Kidney (tissue), 14 donors: ENCODE data around the gene LSM12. TPM values are rescaled to one million over a fixed set of nuclear protein-coding genes. Genes with fewer than 3 reads are reported as not detected.

Experiments
- DNase-seq, 5 donors: peaks; one replicate each; pipeline ENCODE4 v3.0.0-alpha.2; 2013 to 2020
- FAIRE-seq: peaks from 2 replicates; lab custom pipeline; 2012; peaks lifted over from hg19 to GRCh38; lab: Jason Lieb, UNC
- H3K27ac ChIP-seq, 2 donors: one replicate each; pipeline ENCODE4 v1.7.0; 2013; ENCODE audit warnings: low read depth in 2 of 2, low read length in 2 of 2, inconsistent platforms in 1 of 2
- H3K27me3 ChIP-seq: one replicate; pipeline ENCODE4 v1.7.1; 2013; ENCODE audit warnings: low read length, inconsistent platforms; ENCODE audit not compliant: control insufficient read depth, insufficient read depth
- H3K36me3 ChIP-seq, 3 donors: one replicate each; pipeline versions ENCODE4 v1.7.0 to v1.7.1; 2013; ENCODE audit warnings: low read length in 3 of 3, control low read depth in 1 of 3, inconsistent platforms in 1 of 3; ENCODE audit not compliant: insufficient read depth in 3 of 3, control insufficient read depth in 2 of 3
- H3K4me1 ChIP-seq, 3 donors: one replicate each; pipeline versions ENCODE4 v1.7.0 to v1.7.1; 2013; ENCODE audit warnings: low read length in 3 of 3, inconsistent platforms in 1 of 3, low read depth in 1 of 3; ENCODE audit not compliant: control insufficient read depth in 2 of 3, insufficient read depth in 2 of 3
- H3K4me3 ChIP-seq, 3 donors: one replicate each; pipeline versions ENCODE4 v1.7.0 to v1.8.1; 2013; ENCODE audit warnings: low read length in 3 of 3, control low read depth in 1 of 3, inconsistent platforms in 1 of 3
- H3K9ac ChIP-seq, 3 donors: one replicate each; pipeline versions ENCODE4 v1.7.0 to v1.7.1; 2013; ENCODE audit warnings: low read length in 3 of 3, control low read depth in 1 of 3, inconsistent platforms in 1 of 3
- H3K9me3 ChIP-seq, 3 donors: one replicate each; pipeline versions ENCODE4 v1.7.0 to v1.7.1; 2013; ENCODE audit warnings: low read length in 3 of 3, control low read depth in 1 of 3, inconsistent platforms in 1 of 3; ENCODE audit not compliant: control insufficient read depth in 2 of 3, insufficient read depth in 1 of 3
- CTCF ChIP-seq: IDR thresholded peaks from 3 replicates; pipeline ENCODE4 v1.5.1; 2012; ENCODE audit warnings: mild to moderate bottlenecking, moderate library complexity, borderline replicate concordance; ENCODE audit not compliant: insufficient read depth; ENCODE audit errors: extremely low read depth
- intact Hi-C: fragments of 100-400 bp; cut with DNase I; formaldehyde crosslinking; loops from one replicate; pipeline ENCODE4 v1.11.1; 2022
- polyA plus RNA-seq: library from polyadenylated mRNA; stranded (reverse); fragments of 350-450 nt; fragmentation: Illumina TruSeq; extraction: RNeasy Lipid Tissue Mini Kit (QIAGEN cat#74804); gene quantifications from one replicate; pipeline ENCODE4 v1.2.3, GENCODE V29; 2014; ENCODE audit warnings: low read depth, low replicate concordance; ENCODE audit not compliant: insufficient read depth
- total RNA-seq: library from RNA; stranded (reverse); fragmentation: NEBNext Ultra II Directional; extraction: Animal tissue kit (Norgen Biotek cat#: 25700); gene quantifications from one replicate; pipeline ENCODE4 v1.2.1, GENCODE V29; 2021
- donor health status: control.
- donor health status: control.
- donor health status: control.
- donor health status: control.
- donor health status: control.
- donor health status: DM: yes; HTN: yes; CAD: no.
- donor health status: Normal renal cell carcinoma (clear cell type).

The LSM12 gene
- total and polyA plus RNA-seq, 2 donors from 2014 or later: 29.0 to 47.6 TPM

- intact Hi-C loops: no loop called here
- TF ChIP-seq CTCF: no peak
- Histone ChIP-seq H3K27ac (no peak overlapping the region), H3K9me3 (no peaks in the 10 kb centered on the region), H3K27me3 (peaks cover 5% of the 10 kb centered on the region), H3K4me1 (peaks cover 0 to 6% (median 0%) of the 10 kb centered on the region in 3 donors), H3K4me3 (no peak overlapping the region), H3K9ac (no peak overlapping the region), H3K36me3 (no peaks in the 10 kb centered on the region)
- DNase-seq (no peak), FAIRE-seq (no peak)
These were observed 79.1 kb downstream of the LSM12 start for GRCh38 chr17:43987131-43988021.

- intact Hi-C loops: no loop called here
- no peak overlapping the region for H3K27ac ChIP-seq
- H3K9me3 ChIP-seq: no peaks in the 10 kb centered on the region
- peaks cover 0 to 6% (median 0%) of the 10 kb centered on the region in 3 donors for H3K4me1 ChIP-seq
- no peak for TF ChIP-seq CTCF
- DNase-seq (no peak), FAIRE-seq (no peak)
- H3K9ac ChIP-seq: no peak overlapping the region
- H3K36me3 ChIP-seq: no peaks in the 10 kb centered on the region
- H3K27me3 ChIP-seq: peaks cover 5% of the 10 kb centered on the region
- H3K4me3 ChIP-seq: no peak overlapping the region
These were observed 80.1 kb downstream of the LSM12 start for GRCh38 chr17:43986225-43986981.

GRCh38 chr17:43984521-43984920 lies 82.0 kb downstream of the LSM12 start:
- intact Hi-C loops: no loop called here
- no peak overlapping the region for H3K27ac ChIP-seq
- H3K36me3 ChIP-seq: no peaks in the 10 kb centered on the region
- H3K9ac ChIP-seq: no peak overlapping the region
- H3K27me3 ChIP-seq: peaks cover 5% of the 10 kb centered on the region
- no peak for TF ChIP-seq CTCF
- H3K4me3 ChIP-seq: no peak overlapping the region
- FAIRE-seq: no peak
- DNase-seq: no peak
- H3K4me1 ChIP-seq: peaks cover 0 to 6% (median 0%) of the 10 kb centered on the region in 3 donors
- H3K9me3 ChIP-seq: no peaks in the 10 kb centered on the region

Other genes starting within 250 kb of the LSM12 start
- gene MPP3, start 233.5 kb downstream of the LSM12 start, total RNA-seq: 5.8 TPM
- gene MPP3, start 233.5 kb downstream of the LSM12 start, polyA plus RNA-seq: 3.2 TPM
- 1.2 TPM for gene CD300LG, start 219.5 kb downstream of the LSM12 start, total RNA-seq
- gene CD300LG, start 219.5 kb downstream of the LSM12 start, polyA plus RNA-seq: 3.1 TPM
- gene MPP2, start 159.1 kb downstream of the LSM12 start, total RNA-seq: 1.2 TPM
- 2.7 TPM for gene MPP2, start 159.1 kb downstream of the LSM12 start, polyA plus RNA-seq
- not detected for gene PPY, start 124.2 kb downstream of the LSM12 start, total RNA-seq
- gene PPY, start 124.2 kb downstream of the LSM12 start, polyA plus RNA-seq: not detected
- not detected for gene PYY, start 112.7 kb downstream of the LSM12 start, total RNA-seq
- not detected for gene PYY, start 112.7 kb downstream of the LSM12 start, polyA plus RNA-seq
- gene NAGS, start 62.0 kb downstream of the LSM12 start, total RNA-seq: 3.5 TPM
- gene NAGS, start 62.0 kb downstream of the LSM12 start, polyA plus RNA-seq: 8.7 TPM
- 31.2 TPM for gene TMEM101, start 51.7 kb downstream of the LSM12 start, total RNA-seq
- 111 TPM for gene TMEM101, start 51.7 kb downstream of the LSM12 start, polyA plus RNA-seq
- gene G6PC3, start 4.1 kb upstream of the LSM12 start, total RNA-seq: 70.0 TPM
- 150 TPM for gene G6PC3, start 4.1 kb upstream of the LSM12 start, polyA plus RNA-seq
- gene HDAC5, start 57.0 kb upstream of the LSM12 start, total RNA-seq: 35.6 TPM
- 25.3 TPM for gene HDAC5, start 57.0 kb upstream of the LSM12 start, polyA plus RNA-seq
- 0.88 TPM for gene HROB, start 75.3 kb upstream of the LSM12 start, total RNA-seq
- 0.17 TPM for gene HROB, start 75.3 kb upstream of the LSM12 start, polyA plus RNA-seq
- 0.25 TPM for gene ASB16, start 104.0 kb upstream of the LSM12 start, total RNA-seq
- gene ASB16, start 104.0 kb upstream of the LSM12 start, polyA plus RNA-seq: 0.90 TPM
- 37.7 TPM for gene TMUB2, start 120.3 kb upstream of the LSM12 start, total RNA-seq
- 39.2 TPM for gene TMUB2, start 120.3 kb upstream of the LSM12 start, polyA plus RNA-seq
- 64.8 TPM for gene ATXN7L3, start 133.2 kb upstream of the LSM12 start, total RNA-seq
- gene ATXN7L3, start 133.2 kb upstream of the LSM12 start, polyA plus RNA-seq: 20.0 TPM
- gene UBTF, start 153.0 kb upstream of the LSM12 start, total RNA-seq: 98.8 TPM
- gene UBTF, start 153.0 kb upstream of the LSM12 start, polyA plus RNA-seq: 46.1 TPM
- 2.1 TPM for gene SLC4A1, start 201.5 kb upstream of the LSM12 start, total RNA-seq
- 201 TPM for gene SLC4A1, start 201.5 kb upstream of the LSM12 start, polyA plus RNA-seq
- gene RUNDC3A, start 241.9 kb upstream of the LSM12 start, total RNA-seq: 2.2 TPM
- gene RUNDC3A, start 241.9 kb upstream of the LSM12 start, polyA plus RNA-seq: 6.4 TPM